GM12801 (cell line): ENCODE data around the gene CDK4.

Experiments used
- TF ChIP-seq, protein P1 (sequence below): IDR thresholded peaks from one replicate; pipeline ENCODE4 v1.5.1; 2011; ENCODE audit warnings: control low read depth; ENCODE audit not compliant: insufficient read length; ENCODE audit errors: extremely low read depth

Gene CDK4

DNA sequence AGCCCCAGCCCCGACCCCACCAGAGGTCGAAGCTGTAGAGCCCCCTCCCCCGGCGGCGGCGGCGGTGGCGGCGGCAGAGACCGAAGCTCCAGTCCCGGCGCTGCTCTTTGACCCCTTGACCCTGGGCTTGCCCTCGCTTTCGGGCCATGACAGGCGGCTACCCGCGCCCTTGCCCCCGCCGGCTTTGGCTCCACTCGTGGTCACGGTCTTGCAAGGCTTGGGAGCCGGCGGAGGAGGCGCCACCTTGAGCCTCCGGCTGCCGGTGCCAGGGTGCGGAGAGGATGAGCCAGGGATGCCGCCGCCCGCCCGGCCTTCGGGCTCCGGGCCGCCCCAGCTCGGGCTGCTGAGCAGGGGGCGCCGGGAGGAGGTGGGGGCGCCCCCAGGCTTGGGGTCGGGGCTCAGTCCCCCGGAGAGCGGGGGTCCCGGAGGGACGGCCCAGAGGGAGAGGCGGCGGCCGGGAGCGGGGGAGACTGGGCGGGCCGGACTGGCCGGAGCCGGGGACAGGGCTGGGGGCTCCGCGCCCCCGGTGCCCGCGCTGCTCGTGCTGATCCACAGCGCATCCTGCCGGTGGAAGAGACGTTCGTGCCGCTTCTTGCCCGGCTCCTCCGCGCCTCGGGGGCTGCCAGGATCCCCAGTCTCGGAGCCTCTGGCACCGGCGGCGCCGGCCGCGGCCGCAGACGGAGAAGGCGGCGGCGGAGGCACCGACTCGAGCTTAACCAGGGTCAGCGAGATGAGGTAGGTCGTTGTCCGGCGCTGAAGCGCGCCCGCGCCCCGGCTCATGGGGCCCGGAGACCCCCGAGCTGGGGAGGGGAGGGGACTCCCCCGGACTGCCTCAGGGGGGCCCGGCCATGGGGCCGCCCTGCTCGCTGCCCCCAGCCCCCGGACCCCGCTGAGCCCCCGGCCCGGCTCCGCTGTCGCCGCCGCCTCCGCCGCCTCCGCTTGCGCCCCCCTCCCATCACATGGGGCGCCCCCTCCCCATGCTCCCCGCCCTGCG, 14.3 kb downstream of the CDK4 start:
- TF ChIP-seq, protein P1, sequence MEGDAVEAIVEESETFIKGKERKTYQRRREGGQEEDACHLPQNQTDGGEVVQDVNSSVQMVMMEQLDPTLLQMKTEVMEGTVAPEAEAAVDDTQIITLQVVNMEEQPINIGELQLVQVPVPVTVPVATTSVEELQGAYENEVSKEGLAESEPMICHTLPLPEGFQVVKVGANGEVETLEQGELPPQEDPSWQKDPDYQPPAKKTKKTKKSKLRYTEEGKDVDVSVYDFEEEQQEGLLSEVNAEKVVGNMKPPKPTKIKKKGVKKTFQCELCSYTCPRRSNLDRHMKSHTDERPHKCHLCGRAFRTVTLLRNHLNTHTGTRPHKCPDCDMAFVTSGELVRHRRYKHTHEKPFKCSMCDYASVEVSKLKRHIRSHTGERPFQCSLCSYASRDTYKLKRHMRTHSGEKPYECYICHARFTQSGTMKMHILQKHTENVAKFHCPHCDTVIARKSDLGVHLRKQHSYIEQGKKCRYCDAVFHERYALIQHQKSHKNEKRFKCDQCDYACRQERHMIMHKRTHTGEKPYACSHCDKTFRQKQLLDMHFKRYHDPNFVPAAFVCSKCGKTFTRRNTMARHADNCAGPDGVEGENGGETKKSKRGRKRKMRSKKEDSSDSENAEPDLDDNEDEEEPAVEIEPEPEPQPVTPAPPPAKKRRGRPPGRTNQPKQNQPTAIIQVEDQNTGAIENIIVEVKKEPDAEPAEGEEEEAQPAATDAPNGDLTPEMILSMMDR, result no peak

DNA sequence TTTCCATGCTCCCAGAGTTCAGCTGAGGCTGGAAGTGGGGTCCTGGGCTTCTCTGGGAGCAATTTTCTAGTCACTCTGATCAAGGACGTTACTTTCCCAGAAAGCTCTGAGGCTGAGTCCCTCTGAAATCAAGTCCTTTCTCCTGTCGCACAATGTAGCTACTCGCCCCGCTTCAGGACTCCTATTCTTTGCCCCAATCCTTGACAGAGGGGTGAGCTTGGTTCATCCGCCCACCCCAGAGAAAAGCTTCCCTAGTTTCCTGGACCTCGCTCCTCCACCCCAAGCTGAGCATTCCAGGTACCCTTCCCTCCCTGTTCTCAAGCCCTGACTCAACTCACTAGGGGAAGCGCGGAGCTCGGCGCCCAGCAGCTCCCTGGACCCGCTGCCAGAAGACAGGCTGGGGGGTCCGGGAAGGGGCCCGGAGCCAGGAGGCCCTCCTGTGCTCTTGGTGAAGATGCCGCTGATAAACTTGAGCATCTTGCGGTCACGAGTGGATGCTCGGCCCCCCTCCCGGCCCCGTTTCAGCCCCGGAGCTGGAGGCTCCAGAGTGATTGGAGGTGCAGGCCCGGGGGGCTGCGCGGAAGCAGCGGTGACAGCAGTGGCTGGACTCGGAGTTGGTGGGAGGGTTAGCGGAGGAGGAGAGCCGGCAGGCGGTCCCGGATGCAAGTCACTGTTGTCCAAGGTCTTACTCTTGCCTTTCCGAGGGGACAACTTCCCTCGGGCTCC, 15.2 kb downstream of the CDK4 start:
- TF ChIP-seq, protein P1, result no peak

DNA sequence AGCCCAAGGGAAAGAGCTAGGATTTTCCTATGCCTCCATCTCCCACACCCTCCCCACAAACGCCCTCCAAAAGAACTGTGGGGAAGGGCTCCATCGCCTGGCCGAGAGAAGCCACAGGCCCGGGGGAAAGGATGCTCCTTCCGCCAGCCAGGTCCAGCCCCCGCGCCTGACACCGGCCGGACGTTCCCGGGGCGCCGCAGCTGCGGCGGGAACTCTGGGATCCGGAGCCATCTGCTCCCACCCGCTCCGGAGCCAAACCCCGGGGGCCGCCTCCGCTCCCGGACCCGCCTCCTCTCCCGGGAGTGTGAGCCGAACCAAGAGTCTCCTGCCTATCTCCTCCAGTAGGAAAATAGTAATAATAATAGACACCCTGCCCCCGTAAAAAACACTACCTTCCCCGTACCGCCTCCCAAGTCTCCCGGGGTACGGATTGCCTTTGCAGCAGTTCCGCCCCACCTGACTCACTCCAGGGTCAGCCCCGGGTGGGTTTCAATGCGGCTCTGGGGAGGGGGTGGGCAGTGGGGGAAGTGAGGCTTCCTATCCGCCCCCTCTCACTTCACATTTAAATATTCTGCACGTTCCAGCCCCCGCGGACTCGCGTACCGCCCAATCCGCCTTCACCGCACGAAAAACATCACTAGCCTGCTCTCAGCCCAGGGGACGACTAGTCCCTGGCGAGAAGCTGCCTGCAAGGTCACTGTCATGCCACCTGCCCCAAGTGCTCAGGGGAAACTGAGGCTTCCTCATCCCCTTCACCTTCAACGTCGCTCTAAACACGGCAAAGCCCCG, 16.0 kb downstream of the CDK4 start:
- TF ChIP-seq, protein P1, result no peak

DNA sequence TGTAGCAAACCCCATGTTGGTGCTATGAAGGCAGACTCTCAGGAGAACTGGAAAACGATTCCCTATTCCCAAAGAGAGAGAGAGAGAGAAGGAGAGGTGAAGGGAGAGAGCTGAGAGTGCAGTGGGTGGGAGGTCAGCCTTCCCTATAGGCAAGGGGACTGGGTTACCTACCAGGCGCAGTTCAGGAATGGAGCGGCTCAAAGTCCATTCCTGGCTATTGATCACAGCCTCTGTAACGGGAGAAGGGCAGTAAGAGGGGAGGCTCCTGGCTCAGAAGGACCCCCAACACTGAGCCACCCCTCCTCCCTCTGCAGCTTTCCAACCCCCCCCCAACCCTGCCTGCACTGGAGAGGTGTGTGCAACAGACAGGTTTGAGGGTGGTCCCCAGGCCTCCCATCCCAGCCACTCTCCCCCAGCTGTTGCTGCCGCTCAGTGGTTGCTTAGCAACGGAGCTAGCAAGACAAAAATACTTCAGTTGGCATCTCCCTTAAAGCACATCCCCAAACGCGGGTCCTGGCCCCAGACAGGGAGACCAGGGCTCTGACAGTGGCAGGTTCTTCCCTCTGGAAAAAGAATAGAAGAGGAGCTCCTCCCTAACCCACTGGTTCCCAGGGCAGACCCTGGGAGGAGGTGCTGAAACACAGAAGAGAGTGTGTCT, 16.8 kb downstream of the CDK4 start:
- TF ChIP-seq, protein P1, result no peak

DNA sequence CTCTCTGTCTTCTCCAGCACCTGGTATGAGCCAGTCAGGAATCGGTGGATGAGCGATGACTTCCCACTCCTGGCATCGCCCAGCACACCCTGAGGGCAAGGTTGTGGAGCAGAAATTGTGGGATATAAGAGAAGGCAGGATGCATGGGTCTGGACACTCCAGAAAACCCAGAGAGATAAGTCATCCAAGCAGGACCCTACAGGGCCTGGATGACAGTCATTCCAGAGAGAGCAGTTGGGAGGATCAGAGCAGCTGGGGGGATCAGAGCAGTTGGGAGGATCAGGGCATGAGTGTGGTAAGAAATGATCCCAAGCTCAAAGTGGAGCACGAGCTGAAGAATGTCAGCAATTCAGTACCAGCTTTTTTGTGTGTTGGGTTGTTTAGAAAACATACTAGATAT, 17.5 kb downstream of the CDK4 start:
- TF ChIP-seq, protein P1, result no peak

DNA sequence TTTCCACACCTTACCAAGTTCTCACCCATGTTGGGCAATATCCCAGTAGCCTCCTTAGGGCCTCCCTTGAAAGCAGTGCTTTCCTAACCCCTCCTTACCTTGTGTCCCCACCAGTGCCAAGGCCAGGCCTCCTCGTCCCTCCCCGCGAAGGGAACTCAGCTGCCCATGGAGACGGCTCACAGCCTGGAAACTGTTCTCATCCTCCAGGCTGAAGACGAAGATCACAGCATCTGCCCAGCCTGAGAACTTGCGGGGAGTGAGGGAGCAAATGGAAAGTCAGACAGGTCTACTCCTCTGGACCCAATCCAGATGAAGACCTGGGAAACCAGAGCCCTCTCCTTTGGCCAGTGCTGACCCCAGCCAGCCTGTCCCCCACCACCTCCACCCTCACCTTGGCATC, 18.2 kb downstream of the CDK4 start:
- TF ChIP-seq, protein P1, result no peak
